GM18868 (cell line): ENCODE results near the gene LNPEP.

Source experiments
- ATAC-seq: cut with Tn5 transposase; IDR thresholded peaks from one replicate; pipeline ENCODE4 v1.9.1; 2021; ENCODE audit warnings: mild to moderate bottlenecking, moderate library complexity; ENCODE audit not compliant: unreplicated experiment

Gene LNPEP

GRCh38 chr5:96935559-96936430, at the start of gene LNPEP:
Gene LNPEP (plus strand): TSS chr5:96936080. CDS start chr5:96936156, 76 bp downstream.
- peak; percentile 47 for ATAC-seq

DNA sequence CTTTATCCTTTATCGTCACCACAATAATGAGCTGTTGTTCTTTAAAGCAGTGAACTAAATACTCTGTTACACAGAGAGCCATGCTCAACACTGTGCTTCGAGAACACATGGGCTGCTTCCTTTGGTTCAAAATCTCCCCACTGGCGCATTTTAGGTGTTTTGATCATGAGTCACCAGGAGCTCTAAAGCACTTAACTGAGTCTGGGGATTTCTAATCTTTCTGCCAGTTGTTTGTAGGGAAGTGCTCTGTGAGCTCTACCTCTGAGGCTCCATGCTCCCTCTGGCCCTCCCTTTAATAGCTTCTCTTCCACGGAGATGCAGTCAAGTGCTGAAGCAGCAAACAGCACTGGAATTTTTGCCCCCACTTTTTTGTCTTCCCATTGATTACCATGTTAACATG, 42.5 kb upstream of the LNPEP start:
- ATAC-seq: peak; percentile 29

GRCh38 chr5:96896276-96896675, 39.6 kb upstream of the LNPEP start:
- ATAC-seq: peak; percentile 77

DNA sequence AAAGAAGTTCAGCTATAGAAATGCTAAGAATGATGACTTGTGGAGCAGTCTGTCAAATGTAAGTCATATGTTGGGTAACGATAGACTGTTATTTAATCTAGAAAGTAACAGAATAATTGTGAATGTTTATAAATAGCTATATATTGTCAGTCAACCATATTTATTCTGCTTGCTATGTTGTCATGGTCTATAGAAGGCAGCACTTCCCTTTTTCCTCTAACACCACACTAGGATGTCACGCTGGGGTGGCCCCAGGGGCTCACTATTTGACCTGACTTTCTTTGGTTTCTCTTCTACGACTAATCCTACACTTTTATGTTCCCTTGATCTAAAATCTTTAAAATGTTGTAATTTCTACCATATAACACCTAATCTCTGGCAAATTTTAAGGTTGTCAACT, 39.1 kb upstream of the LNPEP start:
- ATAC-seq: peak; percentile 93

DNA sequence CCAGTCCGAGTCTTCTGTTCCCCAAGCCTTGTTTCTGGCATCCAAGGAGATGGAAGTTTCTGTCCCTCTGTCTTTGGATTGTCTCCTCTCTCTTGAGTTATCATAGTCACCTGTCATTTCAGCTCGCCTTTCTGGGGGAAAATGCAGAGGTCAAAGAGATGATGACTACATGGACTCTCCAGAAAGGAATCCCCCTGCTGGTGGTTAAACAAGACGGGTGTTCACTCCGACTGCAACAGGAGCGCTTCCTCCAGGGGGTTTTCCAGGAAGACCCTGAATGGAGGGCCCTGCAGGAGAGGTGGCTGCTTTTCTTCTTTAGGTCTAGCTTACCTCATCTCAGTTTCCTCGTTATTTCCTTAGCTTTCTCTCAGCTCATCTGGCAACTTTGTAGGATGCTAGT, 34.5 kb upstream of the LNPEP start:
- no peak for ATAC-seq

GRCh38 chr5:96901841-96902240, 34.0 kb upstream of the LNPEP start:
- no peak for ATAC-seq

- no peak for ATAC-seq
Observed at GRCh38 chr5:96902876-96903275, 33.0 kb upstream of the LNPEP start.

DNA sequence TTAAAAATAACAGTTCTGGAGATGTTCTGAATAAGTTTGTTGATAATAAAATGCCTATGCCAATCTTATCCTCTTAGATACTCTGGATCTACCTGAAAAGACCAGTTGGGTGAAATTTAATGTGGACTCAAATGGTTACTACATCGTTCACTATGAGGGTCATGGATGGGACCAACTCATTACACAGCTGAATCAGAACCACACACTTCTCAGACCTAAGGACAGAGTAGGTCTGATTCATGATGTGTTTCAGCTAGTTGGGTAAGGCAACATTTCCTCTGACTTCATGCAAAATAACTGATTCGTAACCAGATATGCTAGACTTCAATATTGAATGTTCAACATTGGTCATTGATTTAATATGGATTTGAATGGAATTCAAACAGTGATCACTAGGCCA, 32.6 kb upstream of the LNPEP start:
- ATAC-seq: no peak

GRCh38 chr5:96904054-96904931, 31.6 kb upstream of the LNPEP start:
- ATAC-seq: no peak

DNA sequence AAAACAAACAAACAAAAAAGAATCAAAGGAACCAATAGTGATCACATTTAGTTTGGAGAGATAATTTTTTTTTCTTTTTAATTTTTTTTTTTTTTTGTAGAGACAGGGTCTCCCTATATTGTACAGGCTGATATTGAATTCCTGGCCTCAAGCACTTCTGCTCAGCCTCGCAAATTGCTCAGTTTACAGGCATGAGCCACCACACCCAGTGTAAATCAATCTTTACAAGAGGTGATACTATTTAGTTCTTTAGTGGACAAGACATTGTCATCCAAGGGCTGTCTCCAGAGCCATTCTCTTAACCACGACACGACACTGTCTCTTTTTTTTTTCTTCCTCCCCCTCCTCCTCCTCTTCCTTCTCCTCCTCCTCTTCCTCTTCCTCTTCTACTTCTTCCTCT, 30.0 kb upstream of the LNPEP start:
- ATAC-seq: no peak

DNA sequence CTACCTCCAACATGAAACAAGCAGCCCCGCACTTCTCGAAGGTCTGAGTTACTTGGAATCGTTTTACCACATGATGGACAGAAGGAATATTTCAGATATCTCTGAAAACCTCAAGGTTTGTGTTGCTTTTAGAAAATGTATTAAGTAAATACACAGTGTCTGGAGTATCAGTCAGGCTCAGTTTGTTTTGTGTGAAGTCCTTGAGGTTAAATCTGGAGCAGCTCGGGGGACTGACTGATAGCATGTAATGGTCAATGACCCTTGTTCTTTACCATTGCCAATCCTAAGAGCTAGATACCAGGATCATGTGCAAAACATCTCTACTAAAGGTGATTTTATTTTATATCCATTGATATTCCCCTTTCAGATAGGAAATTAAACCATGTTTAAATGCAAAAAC, 26.9 kb upstream of the LNPEP start:
- no peak for ATAC-seq

- no peak for ATAC-seq
Observed at GRCh38 chr5:96909435-96909834, 26.4 kb upstream of the LNPEP start.

- no peak for ATAC-seq
Observed at GRCh38 chr5:96911139-96911538, 24.7 kb upstream of the LNPEP start.

- no peak for ATAC-seq
Observed at GRCh38 chr5:96913233-96913632, 22.6 kb upstream of the LNPEP start.

GRCh38 chr5:96919754-96920197, 16.1 kb upstream of the LNPEP start:
- ATAC-seq: peak; percentile 79

GRCh38 chr5:96920744-96921355, 15.0 kb upstream of the LNPEP start:
- no peak for ATAC-seq

GRCh38 chr5:96922499-96923244, 13.2 kb upstream of the LNPEP start:
- ATAC-seq: no peak

GRCh38 chr5:96924016-96924443, 11.8 kb upstream of the LNPEP start:
- ATAC-seq: no peak

DNA sequence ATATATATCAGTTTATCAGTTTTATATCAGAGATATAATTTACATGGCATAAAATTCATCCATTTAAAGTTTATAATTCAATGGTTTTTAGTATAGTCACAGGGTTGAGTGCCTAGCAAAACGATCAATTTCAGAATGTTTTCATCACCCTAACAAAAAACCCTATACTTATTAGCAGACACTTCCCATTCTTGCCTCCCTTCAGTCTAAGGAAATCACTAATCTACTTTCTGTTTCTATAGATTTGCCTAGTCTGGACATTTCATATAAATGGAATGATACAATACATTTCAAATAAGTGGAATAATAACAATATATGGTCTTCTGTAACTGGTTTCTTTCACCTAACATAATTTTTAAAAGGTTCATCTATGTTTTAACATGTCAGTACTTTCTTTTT, 9.6 kb upstream of the LNPEP start:
- ATAC-seq: no peak

DNA sequence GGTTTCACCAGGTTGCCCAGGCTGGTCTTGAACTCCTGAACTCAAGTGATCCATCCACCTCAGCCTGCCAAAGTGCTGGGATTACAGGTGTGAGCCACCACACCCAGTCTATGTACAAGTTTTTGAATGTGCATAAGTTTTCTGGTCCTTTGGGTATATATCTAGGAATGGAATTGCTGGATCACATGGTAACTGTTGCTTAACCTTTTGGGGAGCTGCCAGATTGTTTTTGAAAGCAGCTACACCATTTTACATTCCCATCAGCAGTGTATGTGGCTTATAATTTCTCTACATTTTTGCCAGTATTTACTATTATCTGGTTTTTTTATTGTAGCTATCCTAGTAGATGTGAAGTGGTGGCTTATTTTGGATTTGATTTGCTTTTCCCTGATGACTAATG, 8.9 kb upstream of the LNPEP start:
- ATAC-seq: no peak
